HFFc6 (cell line): Measurements from ENCODE around the gene ENTPD6. TPM values are rescaled to one million over a fixed set of nuclear protein-coding genes. Genes with fewer than 3 reads are reported as not detected.
"Not testable (repeated sequence)": the region's sequence is repeated elsewhere in the genome, so short reads cannot be mapped to it uniquely, and the experiment has no call there.

Source experiments
- DNase-seq: peaks from one replicate; pipeline ENCODE4 v3.0.0-alpha.2; 2018
- H3K27ac Mint-ChIP-seq: 2 replicates; pipeline ENCODE4 v1.8.0; 2020; ENCODE audit warnings: mild to moderate bottlenecking, mixed read lengths
- H3K27me3 Mint-ChIP-seq: 2 replicates; pipeline ENCODE4 v1.8.0; 2021; ENCODE audit warnings: mild to moderate bottlenecking, moderate library complexity, mixed read lengths; ENCODE audit not compliant: insufficient read depth
- H3K36me3 Mint-ChIP-seq: 2 replicates; pipeline ENCODE4 v1.8.0; 2021; ENCODE audit warnings: low read depth, mixed read lengths
- H3K4me1 Mint-ChIP-seq: 2 replicates; pipeline ENCODE4 v1.8.0; 2020; ENCODE audit warnings: low read depth, mixed read lengths
- H3K4me3 Mint-ChIP-seq: 2 replicates; pipeline ENCODE4 v1.8.0; 2020; ENCODE audit warnings: mild to moderate bottlenecking, moderate library complexity, mixed read lengths
- H3K9me3 Mint-ChIP-seq: 2 replicates; pipeline ENCODE4 v1.8.0; 2020; ENCODE audit warnings: mild to moderate bottlenecking, mixed read lengths
- CTCF ChIP-seq: fragments of 200-600 bp; sonication (generic); IDR thresholded peaks from 2 replicates; pipeline ENCODE4 v1.5.0; 2021; ENCODE audit warnings: antibody characterized with exemption, mild to moderate bottlenecking
- total RNA-seq, 6 experiments: library from RNA; stranded (reverse); fragmentation: NEBNext Ultra II Directional; extraction: Animal tissue kit (Norgen Biotek cat#: 25700); gene quantifications; 2 replicates in 1 of 6; 3 replicates in 5 of 6; pipeline ENCODE4 v1.2.3, GENCODE V29; 2021

Gene ENTPD6
- total RNA-seq, 6 experiments from 2014 or later, result 46.2 to 53.2 (median 51.6) TPM

GRCh38 chr20:25259788-25260254, 64.3 kb downstream of the ENTPD6 start:
- no peak for DNase-seq
- Mint-ChIP-seq H3K4me3 (no peak overlapping the region), H3K9me3 (peaks cover 6% of the 10 kb centered on the region; the same call in 1 of the 2 replicates), H3K27ac (no peak overlapping the region), H3K27me3 (no peaks in the 10 kb centered on the region; the same call in 1 of the 2 replicates), H3K36me3 (peaks cover 53% of the 10 kb centered on the region), H3K4me1 (peaks cover 8% of the 10 kb centered on the region)
- no peak for TF ChIP-seq CTCF

GRCh38 chr20:25260770-25261437, 65.4 kb downstream of the ENTPD6 start:
- H3K4me1 Mint-ChIP-seq, H3K27ac Mint-ChIP-seq, DNase-seq, H3K4me3 Mint-ChIP-seq, H3K27me3 Mint-ChIP-seq, H3K9me3 Mint-ChIP-seq: not testable (repeated sequence)
- H3K36me3 Mint-ChIP-seq, result peaks cover 54% of the 10 kb centered on the region

GRCh38 chr20:25269057-25269832, 73.7 kb downstream of the ENTPD6 start:
- H3K27me3 Mint-ChIP-seq, result no peaks in the 10 kb centered on the region
- H3K27ac Mint-ChIP-seq, result no peak overlapping the region
- peaks cover 18% of the 10 kb centered on the region for H3K36me3 Mint-ChIP-seq
- TF ChIP-seq CTCF, result no peak
- no peak for DNase-seq
- peaks cover 4% of the 10 kb centered on the region; the same call in 1 of the 2 replicates for H3K9me3 Mint-ChIP-seq
- no peak overlapping the region for H3K4me3 Mint-ChIP-seq
- H3K4me1 Mint-ChIP-seq, result no peaks in the 10 kb centered on the region

GRCh38 chr20:25269833-25270170, 74.3 kb downstream of the ENTPD6 start:
- Mint-ChIP-seq H3K4me3 (no peak overlapping the region), H3K9me3 (no peaks in the 10 kb centered on the region), H3K4me1 (no peaks in the 10 kb centered on the region), H3K27me3 (no peaks in the 10 kb centered on the region), H3K27ac (no peak overlapping the region), H3K36me3 (peaks cover 12% of the 10 kb centered on the region; the same call in 1 of the 2 replicates)
- DNase-seq, result no peak
- TF ChIP-seq CTCF, result no peak

- Mint-ChIP-seq H3K4me1 (no peaks in the 10 kb centered on the region), H3K27ac (no peak overlapping the region), H3K9me3 (no peaks in the 10 kb centered on the region), H3K4me3 (no peak overlapping the region), H3K27me3 (no peaks in the 10 kb centered on the region), H3K36me3 (peaks cover 11% of the 10 kb centered on the region; the same call in 1 of the 2 replicates)
- TF ChIP-seq CTCF, result no peak
- no peak for DNase-seq
Observed at GRCh38 chr20:25270829-25271251, 75.3 kb downstream of the ENTPD6 start.
